HG03378 (cell line): ENCODE measurements around the gene MST1R.
A peak's percentile ranks its signal among the peaks of the same experiment; 100 is the strongest.
"Not testable (repeated sequence)": the region's sequence is repeated elsewhere in the genome, so short reads cannot be mapped to it uniquely, and the experiment has no call there.

Experiments
- ATAC-seq: cut with Tn5 transposase; IDR thresholded peaks from one replicate; pipeline ENCODE4 v1.9.1; 2021; ENCODE audit warnings: mild to moderate bottlenecking, moderate library complexity; ENCODE audit not compliant: unreplicated experiment

Gene MST1R

GRCh38 chr3:49903451-49904424 is at the start of gene MST1R:
Gene MST1R (minus strand): TSS chr3:49903873. CDS start chr3:49903609, 264 bp downstream.
- ATAC-seq, result no peak

- no peak for ATAC-seq
Observed at GRCh38 chr3:49952924-49953323, 49.3 kb upstream of the MST1R start.

- ATAC-seq, result no peak
Observed at GRCh38 chr3:49942651-49943050, 39.0 kb upstream of the MST1R start.

GRCh38 chr3:49940667-49941249 is 37.1 kb upstream of the MST1R start:
- ATAC-seq, result no peak

GRCh38 chr3:49939858-49940666 is 36.4 kb upstream of the MST1R start, which contains the start of gene RBM6:
Gene RBM6 (plus strand): TSS chr3:49940150. CDS start chr3:49962642, 22,492 bp downstream.
- peak; percentile 83 for ATAC-seq

GRCh38 chr3:49937090-49937489 is 33.4 kb upstream of the MST1R start:
- no peak for ATAC-seq

GRCh38 chr3:49932281-49932680 is 28.6 kb upstream of the MST1R start:
- not testable (repeated sequence) for ATAC-seq

- no peak for ATAC-seq
Observed at GRCh38 chr3:49930922-49931321, 27.2 kb upstream of the MST1R start.

- no peak for ATAC-seq
Observed at GRCh38 chr3:49930168-49930690, 26.6 kb upstream of the MST1R start.

- ATAC-seq, result peak; percentile 77
Observed at GRCh38 chr3:49929291-49930167, 25.9 kb upstream of the MST1R start, which contains the start of gene MON1A. Gene MON1A (minus strand): TSS chr3:49929811. CDS start chr3:49913346, 16,465 bp downstream.

GRCh38 chr3:49928481-49929017 is 24.9 kb upstream of the MST1R start:
- ATAC-seq, result no peak

- no peak for ATAC-seq
Observed at GRCh38 chr3:49927798-49928197, 24.1 kb upstream of the MST1R start.

GRCh38 chr3:49926117-49926728 is 22.6 kb upstream of the MST1R start:
- no peak for ATAC-seq

GRCh38 chr3:49925485-49925884 is 21.8 kb upstream of the MST1R start:
- no peak for ATAC-seq

- no peak for ATAC-seq
Observed at GRCh38 chr3:49924683-49925082, 21.0 kb upstream of the MST1R start.

- ATAC-seq, result not testable (repeated sequence)
Observed at GRCh38 chr3:49917806-49918590, 14.3 kb upstream of the MST1R start.

- ATAC-seq, result no peak
Observed at GRCh38 chr3:49916686-49917085, 13.0 kb upstream of the MST1R start.

- no peak for ATAC-seq
Observed at GRCh38 chr3:49914906-49915305, 11.2 kb upstream of the MST1R start.
